HG03095 (cell line): ENCODE results near the gene FHIT.

Experiments
- ATAC-seq: cut with Tn5 transposase; IDR thresholded peaks from one replicate; pipeline ENCODE4 v1.9.1; 2021; ENCODE audit warnings: moderate library complexity; ENCODE audit not compliant: unreplicated experiment

Gene FHIT

DNA sequence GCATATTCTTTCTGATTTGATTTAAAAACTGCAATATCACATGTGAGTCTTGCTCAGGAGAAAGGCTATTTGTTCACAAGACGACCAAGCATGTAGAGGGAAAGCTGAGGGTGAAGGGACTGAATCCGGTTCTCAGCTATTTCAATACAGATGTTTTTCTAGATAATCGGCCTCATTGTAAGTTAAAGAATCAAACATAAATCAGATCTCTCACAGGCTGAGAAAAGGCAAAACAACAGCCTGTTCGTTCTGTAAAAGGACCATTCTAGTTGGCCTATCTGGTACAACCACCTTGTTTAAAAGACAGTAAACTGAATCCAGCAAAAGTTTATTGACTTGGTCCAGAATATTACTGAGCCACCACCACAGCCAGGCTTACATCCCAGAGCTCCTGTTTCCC is 1155.7 kb downstream of the FHIT start:
- no peak for ATAC-seq

DNA sequence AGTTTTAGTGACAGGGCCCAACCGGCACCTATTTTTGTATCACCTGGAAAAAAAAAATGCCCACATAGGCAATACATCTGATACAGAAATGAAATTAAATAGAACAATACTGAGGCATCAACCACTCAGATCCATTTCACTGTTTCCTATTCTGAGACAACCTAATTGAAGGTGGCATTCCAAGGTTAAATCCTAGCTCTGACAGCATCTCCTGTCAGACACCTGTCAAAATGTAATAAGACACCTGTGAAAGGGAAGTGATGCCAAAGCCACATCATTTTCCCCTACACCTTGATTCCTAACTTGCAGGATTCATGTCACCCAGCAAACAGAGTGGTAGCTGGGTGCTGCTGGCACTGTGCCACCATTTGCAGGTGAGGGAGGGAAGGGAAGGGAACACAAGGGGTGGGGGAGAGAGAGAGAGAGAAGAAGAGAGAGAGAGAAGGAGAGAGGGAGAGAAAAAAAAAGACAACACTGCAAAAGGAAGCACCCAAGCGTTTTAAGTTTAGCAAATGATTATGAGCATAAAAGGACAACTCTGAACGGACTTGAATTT is 1156.8 kb downstream of the FHIT start:
- ATAC-seq, result no peak

DNA sequence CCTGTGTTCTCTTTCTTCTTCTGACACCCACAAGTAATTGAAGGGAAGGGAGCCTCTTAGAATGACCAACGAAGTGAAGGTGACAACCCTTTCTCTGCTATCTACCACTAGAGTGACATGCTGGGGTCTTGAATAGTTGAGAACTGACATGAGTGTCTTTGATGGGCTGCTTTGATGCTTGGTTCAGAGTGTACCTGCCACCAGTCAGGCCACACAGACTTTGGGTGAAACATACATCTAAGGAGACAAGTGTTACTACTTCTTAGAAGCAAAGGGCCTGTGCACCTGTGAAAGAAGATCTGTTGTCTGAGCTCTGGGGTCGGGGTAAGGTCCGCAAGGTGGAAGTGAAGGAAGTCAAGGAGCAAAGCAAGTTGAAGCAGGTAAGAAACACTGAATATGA is 1160.7 kb downstream of the FHIT start:
- ATAC-seq, result no peak

DNA sequence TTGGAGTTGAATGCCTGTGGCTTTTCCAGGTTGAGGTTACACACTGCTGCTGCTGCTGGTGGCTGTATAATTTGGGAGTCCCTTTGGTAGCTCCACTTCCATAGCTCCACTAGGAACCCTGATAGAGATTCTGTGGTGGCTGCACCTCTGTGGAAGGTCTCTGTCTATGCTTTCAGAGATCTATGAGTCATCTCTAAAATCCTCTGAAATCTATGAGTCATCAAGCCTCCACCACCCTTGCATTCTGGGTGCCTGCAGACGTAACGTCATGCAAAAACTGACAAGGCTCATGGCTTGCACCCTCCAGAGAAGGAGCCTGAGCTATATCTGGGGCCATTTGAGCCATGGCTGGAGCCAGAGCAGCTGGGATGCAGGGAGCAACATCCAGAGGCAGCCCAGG is 1164.4 kb downstream of the FHIT start:
- ATAC-seq, result peak; percentile 74

DNA sequence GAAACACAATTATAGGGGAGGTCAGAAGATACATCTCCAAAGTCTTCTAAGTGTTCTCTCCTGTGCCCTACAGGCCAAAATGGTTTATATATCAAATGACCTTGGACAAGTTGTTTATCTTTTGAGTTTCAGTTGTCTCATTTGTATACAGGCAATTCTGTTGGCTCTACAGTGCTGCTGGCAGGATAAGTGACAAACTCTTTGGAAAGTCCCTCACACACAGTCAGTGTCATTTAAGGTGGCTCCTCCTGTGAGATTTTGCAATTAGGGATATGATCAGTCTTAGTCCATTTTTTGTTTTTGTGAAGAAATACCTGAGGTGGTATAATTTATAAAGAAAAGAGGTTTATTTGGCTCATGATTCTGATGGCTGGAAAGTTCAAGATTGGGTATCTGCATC is 1165.6 kb downstream of the FHIT start:
- ATAC-seq, result no peak

DNA sequence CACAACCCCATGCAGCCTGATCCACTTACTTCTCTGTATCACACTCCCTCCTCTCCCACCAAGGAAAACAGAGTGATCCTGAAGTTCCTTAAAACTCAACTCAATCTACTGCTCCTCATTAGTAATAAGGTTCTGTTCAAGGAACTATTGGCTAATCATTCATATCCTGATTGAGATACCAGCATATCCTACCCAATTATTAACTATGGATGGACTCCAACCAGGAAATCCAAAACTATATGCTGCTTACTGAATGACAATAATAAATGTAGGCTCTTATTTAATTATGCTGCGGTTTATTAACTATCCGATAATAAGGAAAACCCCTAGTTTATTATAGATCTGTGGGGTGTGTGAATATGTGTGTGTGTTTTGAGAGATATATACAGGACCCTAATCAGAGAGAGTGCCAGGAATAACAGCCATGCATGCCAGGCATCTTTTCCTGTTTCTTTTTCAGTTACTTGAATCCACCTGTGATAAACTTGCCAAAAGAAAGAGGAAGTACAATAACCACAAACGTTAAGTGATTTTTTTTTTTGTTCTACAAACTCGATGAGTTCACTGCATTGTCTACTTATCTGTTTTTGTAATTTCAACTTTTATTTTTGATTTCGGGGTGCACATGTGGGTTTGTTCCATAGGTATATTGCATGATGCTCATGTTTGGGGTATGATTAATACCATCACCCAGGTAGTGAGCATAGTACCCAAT is 1169.7 kb downstream of the FHIT start:
- ATAC-seq, result peak; percentile 58

DNA sequence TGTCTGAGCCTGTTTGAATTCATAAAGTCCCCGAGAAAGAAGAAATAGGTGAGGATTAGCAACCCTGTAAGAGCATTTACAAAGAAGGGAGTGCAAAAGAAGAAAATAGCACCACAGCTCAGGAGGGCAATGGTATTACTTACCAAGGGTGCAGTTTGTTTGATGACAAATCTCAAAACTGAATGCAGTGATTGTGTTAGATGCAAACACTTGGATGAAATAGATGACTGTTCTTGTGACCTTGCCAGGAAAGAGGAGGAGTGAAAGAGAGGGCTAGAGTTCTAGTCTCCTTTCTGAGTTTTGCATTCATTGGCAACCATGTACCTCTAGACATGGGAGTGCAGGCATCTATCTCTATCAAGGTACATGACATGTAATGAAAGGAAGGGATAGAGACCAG is 1170.6 kb downstream of the FHIT start:
- no peak for ATAC-seq

DNA sequence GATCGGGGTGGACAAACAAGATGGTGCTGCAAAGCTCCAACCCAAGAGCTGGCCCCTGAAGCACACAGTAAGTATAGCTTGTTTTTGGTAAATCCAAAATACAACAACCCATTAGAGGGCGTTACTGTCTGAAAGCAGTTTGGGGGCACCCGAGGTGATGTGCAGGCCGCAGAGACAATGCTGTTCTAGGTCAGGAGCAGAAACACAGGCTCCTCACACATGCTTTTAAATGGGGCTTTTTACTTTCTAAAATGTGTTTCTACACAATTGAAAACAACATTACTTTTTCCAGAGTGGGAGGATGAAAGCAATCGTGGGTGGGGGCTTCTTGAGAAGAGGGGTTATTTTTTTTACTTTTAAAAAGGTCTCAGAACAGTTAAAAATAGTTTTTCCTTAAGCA is 1172.2 kb downstream of the FHIT start:
- ATAC-seq, result no peak

DNA sequence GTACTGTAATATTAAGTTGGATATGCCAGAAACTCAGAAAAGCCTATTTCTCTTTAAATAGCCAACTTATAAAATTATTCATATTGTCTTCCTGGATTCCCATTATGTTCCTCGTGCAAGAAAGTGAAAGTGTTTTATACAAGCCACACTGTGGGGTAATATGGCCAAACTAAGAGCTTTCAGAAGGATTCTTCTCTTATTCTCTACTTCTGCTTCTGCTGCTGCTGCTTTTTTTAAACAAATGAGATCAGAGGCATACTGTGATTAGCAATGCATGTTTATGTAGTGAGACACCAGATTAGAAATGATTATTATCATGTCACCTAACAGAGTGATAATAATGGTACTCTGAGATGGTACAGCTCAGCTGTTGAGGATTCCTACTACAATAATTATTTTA is 1174.9 kb downstream of the FHIT start:
- ATAC-seq, result no peak

DNA sequence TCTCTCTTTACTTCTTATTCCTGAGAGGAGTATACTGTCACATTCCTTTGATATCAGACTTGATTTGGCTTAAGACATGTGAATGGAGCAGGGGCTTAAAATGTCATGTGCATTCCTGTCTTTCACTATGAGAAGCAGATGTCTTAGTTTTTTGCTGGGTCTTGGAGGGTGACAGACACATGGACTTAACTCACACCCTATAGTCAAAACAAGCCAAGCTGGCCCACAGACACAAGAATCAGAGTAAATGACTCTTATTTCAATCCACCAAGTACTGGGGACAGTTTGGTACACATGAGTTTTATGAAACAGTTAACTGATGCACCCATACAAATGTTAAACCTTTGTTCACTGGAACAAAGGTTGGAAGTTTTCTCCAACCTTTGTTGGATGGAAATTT is 1177.3 kb downstream of the FHIT start:
- no peak for ATAC-seq

DNA sequence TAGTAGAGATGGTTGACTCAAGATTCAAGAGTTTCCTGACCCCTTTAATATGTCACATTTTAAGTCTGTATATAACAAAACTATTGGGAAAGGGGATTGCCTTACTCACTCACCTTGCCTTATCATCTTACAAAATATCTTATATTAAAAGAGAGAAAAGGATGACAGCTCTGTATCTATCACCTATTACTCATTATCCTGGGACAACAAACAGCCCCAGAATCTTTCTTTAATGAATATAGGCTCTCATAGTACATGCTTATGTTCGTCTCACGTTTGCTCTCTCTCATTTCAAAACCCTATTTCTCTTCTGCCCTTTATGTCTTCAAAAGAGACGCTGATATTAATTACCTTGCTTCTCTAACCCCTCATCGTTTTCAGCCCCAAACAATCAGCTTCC is 1178.0 kb downstream of the FHIT start:
- no peak for ATAC-seq

DNA sequence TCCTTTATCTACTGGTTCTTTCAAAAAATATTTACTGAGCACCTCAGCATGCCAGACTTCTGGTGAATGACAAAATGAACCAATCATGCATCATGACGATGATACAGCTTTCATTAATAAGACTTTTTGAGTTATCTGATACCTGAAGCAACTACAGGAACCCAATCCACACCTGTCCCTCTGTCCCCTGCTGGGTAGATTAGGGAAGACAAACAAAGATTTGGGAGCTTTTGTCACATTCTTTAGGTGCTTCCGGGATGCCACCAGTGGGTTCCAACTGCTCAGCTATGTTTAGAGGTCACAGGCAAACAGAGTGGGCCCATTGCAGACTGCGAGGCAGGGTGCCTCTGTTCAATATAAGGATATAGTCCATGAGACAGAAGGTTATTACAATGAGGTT is 1180.9 kb downstream of the FHIT start:
- ATAC-seq, result no peak

DNA sequence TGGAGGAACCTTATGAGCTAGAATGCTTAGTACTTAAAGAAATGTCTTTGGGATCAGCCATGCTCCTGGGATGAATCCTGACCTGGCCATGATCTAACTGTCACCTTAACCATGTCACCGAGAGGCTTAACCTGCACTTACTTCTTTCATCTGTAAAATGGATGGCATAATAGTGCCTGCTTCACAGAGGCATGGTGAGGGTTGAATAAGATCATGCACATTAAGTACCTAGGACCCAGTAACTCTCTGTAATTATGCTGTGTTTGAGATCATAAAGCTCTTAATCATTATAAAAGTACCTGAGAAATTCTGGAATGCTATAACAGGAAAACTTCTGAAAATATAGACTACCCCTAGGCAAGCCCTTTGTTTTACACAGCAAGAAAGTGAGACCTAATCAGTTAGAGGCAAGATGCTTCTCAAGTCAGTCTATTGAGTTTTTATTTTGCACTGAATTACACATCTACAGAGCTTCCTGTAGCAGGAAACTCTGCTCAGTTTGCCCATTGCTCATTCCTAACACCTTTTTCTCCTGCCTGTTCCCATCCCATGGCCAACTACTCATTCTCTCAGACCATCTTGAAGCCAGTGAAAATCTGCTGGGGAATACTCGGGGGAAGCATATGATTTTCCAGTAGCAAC is 1185.9 kb downstream of the FHIT start:
- ATAC-seq, result no peak

DNA sequence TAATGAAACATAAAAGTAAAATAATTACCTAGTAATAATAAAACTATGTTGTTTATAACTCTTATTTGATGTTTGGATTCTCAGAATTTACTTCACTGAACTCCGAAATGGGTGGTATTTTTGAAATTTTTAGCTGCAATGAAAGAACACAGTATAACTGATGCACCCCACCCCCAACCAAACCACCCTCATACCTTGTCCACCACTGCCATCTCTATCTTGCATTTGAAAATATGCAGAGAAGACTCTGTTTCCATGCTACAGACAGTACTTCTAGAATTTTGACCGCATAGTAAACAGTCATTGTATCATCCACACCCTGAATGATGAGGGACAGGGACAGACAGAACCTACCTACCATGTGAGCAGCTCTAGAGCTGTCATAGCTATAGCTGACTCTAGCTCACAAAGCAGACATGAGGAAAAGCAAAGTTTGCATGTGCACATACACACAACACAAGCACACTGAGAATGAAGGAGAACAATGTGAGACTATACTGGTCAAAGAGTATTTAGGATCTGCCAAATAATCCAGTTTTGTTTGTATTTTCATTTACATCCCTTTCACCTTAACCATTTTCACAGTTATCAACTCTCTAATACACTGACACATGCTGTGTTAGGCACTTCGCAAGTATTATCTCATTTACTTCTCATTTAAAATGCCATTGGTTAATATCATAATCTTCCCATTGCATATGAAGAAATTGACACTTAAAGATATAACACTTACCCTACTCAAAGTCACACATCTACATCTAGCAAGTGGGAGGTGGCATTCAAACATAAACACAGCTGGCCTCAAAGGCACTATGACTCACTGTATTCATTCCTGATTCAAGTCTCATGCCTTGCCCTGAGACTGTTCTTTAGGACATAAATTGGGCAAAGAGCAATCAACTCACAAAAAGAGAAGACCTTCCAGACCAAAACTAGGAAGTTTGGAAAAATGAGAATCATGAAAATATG is 1186.8 kb downstream of the FHIT start:
- no peak for ATAC-seq

DNA sequence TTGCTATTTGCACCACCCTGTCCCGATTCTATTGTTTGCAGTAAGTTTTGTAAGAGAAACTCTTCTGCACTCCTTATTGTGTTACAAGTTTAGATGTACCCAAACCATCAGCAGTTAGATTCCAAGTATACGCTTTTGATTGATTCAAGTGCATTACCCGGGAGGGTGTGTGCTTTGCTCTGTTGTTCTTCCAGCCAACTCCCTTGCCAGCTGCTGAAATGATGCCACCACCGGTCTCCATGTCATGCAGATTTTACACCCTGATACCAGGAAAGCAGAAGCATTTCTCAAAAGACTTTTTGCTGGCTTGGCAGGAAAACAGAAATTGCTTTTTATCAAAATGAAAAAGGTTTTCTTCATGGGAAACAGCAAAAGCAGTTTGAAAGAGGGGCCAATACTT is 1194.8 kb downstream of the FHIT start:
- ATAC-seq, result no peak

DNA sequence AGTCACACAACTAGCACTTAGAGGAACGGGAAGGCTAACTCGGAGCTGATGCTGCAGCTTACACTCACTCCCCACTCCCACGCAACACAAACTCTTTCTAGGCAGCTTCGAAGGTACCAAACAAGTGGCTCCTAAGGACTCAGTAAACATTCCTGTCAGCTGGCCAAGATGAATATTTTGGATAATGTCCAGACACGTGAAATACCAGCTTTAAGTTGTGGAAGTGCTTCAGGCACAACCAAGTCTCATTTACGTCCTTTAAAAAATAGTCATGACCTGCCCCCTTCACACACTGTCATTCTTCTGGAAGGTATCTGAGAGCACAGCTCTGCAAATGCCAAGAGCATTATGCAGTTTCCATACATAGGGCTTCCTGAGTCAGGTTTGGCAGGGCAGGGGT is 1195.5 kb downstream of the FHIT start:
- ATAC-seq, result no peak

DNA sequence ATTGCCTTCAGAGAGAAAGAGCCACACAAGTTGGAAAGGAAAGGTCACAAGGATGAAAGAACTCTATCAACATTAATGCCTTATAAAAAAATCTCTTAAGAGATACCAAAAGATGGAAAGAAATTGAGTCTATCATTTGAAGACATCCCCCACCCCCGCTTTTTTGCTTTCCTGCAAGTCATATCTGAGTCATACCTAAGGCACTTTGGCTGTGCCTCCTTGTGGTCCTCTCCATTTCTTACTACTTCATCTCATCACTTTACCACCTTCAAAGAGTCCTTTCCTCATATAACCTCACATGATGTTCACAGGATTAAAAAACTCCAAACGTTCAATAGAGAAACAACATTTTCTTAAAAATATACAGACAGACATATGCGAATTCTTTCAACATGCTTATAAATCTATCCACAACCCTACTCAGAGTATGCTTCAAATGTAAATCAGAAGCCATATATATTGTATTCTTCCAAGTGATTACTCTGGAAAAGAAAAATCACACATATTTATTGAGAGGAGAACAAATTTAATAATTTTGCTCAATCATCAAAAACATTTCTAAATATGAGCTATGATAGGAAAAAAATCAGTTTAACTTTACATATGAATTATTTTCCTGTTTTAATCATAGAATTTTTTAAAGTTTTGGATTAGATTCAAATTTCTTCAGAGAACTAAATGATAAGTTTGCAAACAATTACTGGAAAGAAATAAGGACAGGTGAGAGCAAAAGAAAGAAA is 1197.6 kb downstream of the FHIT start:
- ATAC-seq, result no peak

DNA sequence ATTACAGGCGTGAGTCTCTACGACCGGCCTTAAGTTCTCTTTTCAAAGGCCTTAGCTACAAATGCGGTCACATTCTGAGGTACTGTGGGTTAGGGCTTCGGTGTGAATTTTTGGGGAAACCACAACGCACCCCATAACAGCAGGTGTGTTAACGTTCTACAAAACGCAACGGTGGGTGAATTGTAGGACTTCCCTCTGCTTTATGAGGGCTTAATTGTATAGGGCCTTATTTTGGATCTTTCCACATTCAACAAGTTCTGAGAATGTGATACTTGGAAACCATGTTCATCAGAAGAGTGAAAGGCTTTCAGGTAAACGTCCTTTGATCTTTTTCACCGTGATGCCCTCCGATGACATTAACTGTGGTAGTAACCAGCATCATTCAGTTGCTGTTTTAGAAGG is 1202.8 kb downstream of the FHIT start:
- no peak for ATAC-seq

DNA sequence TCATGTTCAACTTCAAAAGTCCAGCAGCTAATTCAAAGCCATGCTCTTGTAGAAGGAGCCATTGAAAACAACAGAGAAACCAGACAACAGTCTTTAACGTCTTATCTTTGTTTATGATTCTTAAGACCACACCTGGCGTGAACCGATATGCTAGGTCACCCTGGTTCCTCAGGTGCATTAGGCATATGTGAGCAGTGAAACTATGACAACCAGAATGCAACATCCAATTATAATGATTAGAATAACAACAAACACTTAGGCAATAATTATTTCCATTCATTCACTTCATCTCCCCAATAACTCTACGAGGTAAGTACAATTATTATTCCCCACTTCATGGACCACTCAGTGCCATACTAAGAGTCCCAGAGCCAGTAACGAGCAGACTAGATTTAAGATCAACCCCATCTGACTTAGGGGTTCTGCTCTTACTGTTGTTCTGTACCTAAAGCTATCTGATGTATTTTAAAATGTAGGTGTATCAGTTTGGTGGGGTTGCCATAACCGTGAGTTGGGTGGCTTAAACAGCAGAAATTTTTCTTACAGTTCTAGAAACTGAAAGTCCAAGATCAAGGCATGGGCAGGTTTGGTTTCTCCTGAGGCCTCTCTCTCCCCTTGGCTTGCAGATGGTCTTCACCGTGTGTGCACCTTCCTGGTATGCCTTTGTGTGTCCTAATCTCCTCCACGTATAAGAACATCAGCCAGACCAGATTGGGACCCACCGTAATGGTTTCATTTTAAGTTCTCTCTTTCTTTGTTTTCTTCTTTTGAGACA is 1203.6 kb downstream of the FHIT start:
- ATAC-seq, result no peak

DNA sequence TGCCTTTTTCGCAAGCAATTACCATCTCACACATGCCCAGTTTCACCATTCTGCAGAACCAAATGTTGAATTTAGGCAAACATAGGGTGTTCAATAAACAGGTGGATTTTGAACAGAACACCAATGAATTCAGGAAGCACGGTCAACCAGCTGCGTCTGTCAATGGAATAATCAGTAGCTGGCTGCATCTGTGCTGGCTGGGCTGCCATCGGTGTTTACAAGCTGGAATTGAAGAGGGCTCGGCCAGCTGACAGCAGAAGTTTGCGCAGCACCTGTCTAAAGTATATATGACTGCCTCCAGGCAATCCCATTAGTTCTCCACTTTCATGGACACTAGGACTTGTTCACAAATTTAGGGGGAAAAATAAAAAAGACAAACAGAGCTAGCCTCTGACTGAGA is 1205.0 kb downstream of the FHIT start:
- no peak for ATAC-seq
